Activated CD4-positive, alpha-beta T cell treated with anti-CD3 and anti-CD28 coated beads for 36 hours (primary cell): ENCODE data around the gene PTPRR. TPM values are rescaled to one million over a fixed set of nuclear protein-coding genes. Genes with fewer than 3 reads are reported as not detected.

Source experiments
- ATAC-seq: fragments of 200-7000 bp; cut with Tn5 transposase; one replicate; pipeline ENCODE4 v1.10.0; 2021; ENCODE audit warnings: mild to moderate bottlenecking, moderate library complexity
- CTCF ChIA-PET: fragments of 350-600 bp; sonication (Branson Sonifier 250); formaldehyde crosslinking; loops from one replicate; lab custom pipeline; 2021; ENCODE audit warnings: antibody characterized with exemption; lab: Charles Lee
- POLR2A ChIA-PET: fragments of 350-600 bp; sonication (Branson Sonifier 250); formaldehyde crosslinking; loops from one replicate; lab custom pipeline; 2021; ENCODE audit warnings: antibody characterized with exemption, inconsistent platforms; lab: Charles Lee
- DNase-seq: peaks from one replicate; pipeline ENCODE4 v3.0.0-alpha.2; 2020
- H3K27ac Mint-ChIP-seq: one replicate; pipeline ENCODE4 v1.8.0; 2021; ENCODE audit warnings: mixed read lengths
- H3K27me3 Mint-ChIP-seq: one replicate; pipeline ENCODE4 v1.8.0; 2021; ENCODE audit warnings: mixed read lengths
- H3K36me3 Mint-ChIP-seq: one replicate; pipeline ENCODE4 v1.8.0; 2021; ENCODE audit warnings: low read depth, mixed read lengths
- H3K4me1 Mint-ChIP-seq: one replicate; pipeline ENCODE4 v1.8.0; 2021; ENCODE audit warnings: mixed read lengths
- H3K4me3 Mint-ChIP-seq: one replicate; pipeline ENCODE4 v1.8.0; 2021; ENCODE audit warnings: mild to moderate bottlenecking, moderate library complexity, mixed read lengths
- H3K9me3 Mint-ChIP-seq: one replicate; pipeline ENCODE4 v1.8.0; 2021; ENCODE audit warnings: low read depth, mixed read lengths
- intact Hi-C, 2 experiments: fragments of 100-400 bp; cut with DNase I in 1 of 2; cut with micrococcal nuclease in 1 of 2; formaldehyde crosslinking; loops; one replicate each; pipeline versions ENCODE4 v1.14.2 to v1.15.1; 2022 to 2024; cut with DNase I, micrococcal nuclease
- total RNA-seq, 2 experiments: library from RNA; stranded (reverse); gene quantifications; one replicate each; pipeline ENCODE4 v1.2.3, GENCODE V29; 2021

Gene PTPRR
- total RNA-seq, 2 experiments from 2014 or later: not detected

DNA sequence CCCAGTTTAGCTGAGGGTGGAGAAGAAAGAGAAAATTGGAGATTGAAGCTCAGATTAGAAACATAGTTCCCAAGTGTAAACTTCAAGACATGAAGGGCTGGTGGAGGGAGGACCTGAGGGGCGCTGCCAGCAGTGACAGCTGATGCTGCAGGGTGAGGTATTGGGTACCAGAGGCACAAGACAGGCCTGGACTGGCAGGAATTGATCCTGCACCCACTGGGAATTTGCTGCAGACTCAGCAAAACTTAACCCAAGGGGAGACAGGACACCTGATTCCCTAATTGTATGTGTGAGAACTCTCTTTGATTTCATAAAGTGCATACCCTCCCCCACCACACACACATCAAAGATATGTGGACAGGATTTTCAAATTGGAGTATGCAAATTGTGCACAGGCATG is 11.6 kb downstream of the PTPRR start:
- no peak for ATAC-seq
- Mint-ChIP-seq H3K4me1 (no peaks in the 10 kb centered on the region), H3K27me3 (no peaks in the 10 kb centered on the region), H3K36me3 (no peaks in the 10 kb centered on the region), H3K27ac (no peak overlapping the region), H3K4me3 (no peak overlapping the region), H3K9me3 (no peaks in the 10 kb centered on the region)
- DNase-seq: no peak
- intact Hi-C loops: no loop called here
- POLR2A ChIA-PET: no interaction called here
- CTCF ChIA-PET: no interaction called here

DNA sequence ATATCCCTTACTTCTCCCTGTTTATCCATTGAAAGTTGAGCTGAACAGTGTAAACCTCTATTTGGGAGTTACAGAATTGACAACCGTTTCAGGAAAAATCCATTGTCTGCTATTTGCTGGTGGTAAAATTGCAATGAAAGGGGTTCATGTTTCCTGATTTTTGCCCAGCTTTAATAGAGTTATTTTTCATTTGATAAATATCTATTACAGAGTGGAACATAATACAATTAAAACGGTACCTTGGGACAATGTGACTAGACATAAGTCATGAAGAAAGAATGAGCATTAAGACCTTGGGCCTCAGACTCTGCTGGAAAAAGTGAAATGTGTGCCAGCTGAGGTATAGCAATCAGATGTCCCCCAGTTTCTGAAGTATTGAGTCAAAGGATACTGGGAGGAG is 13.1 kb downstream of the PTPRR start:
- H3K27ac Mint-ChIP-seq: no peak overlapping the region
- no peak overlapping the region for H3K4me3 Mint-ChIP-seq
- no peaks in the 10 kb centered on the region for H3K4me1 Mint-ChIP-seq
- DNase-seq (no peak), ATAC-seq (no peak)
- H3K27me3 Mint-ChIP-seq: no peaks in the 10 kb centered on the region
- no peaks in the 10 kb centered on the region for H3K36me3 Mint-ChIP-seq
- ChIA-PET POLR2A (no interaction called here), CTCF (no interaction called here)
- no peaks in the 10 kb centered on the region for H3K9me3 Mint-ChIP-seq
- intact Hi-C loops: no loop called here

DNA sequence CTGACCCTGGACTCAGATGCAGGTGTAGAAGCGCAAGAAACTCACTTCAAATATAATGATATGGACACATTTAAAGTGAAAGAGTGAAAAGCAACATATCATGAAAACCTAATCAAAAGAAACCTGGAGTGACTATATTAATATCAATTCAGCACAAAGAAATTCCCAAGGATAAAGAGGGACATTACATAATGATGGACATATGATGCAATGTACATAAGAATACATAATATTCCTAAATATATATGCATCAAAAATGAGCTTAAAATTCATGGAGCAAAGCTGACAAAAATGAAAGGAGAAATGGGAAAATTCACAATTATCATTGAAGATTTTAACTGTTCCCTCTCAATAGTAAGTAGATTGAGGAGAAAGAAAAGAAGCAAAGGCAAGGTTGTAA is 24.6 kb downstream of the PTPRR start:
- H3K36me3 Mint-ChIP-seq: no peaks in the 10 kb centered on the region
- POLR2A ChIA-PET: no interaction called here
- no peaks in the 10 kb centered on the region for H3K4me1 Mint-ChIP-seq
- DNase-seq: no peak
- no peaks in the 10 kb centered on the region for H3K27me3 Mint-ChIP-seq
- CTCF ChIA-PET: no interaction called here
- no peak overlapping the region for H3K27ac Mint-ChIP-seq
- no peak overlapping the region for H3K4me3 Mint-ChIP-seq
- no peak for ATAC-seq
- H3K9me3 Mint-ChIP-seq: peaks cover 2% of the 10 kb centered on the region
- intact Hi-C loops: no loop called here

DNA sequence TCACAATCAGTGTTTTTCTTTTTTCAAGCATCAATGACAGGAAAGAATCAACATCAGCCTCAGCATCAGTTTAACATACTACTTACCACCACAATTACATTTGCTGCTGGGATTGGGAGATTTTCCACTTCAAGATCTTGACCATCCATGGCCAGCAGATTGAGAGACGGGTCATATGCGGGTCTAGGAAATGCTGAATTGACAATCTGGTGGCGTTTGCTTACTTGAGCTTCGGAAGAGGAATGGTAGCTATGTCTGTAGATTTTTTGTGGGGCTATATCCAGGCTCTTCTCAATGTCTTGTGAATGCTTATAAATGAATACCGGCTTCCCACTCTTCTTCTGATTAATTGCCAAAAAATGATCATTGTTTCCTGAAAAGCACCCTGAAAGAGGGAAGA is 27.9 kb downstream of the PTPRR start:
- no peak overlapping the region for H3K4me3 Mint-ChIP-seq
- no peaks in the 10 kb centered on the region for H3K27me3 Mint-ChIP-seq
- ATAC-seq (no peak), DNase-seq (no peak)
- CTCF ChIA-PET: no interaction called here
- H3K36me3 Mint-ChIP-seq: no peaks in the 10 kb centered on the region
- H3K27ac Mint-ChIP-seq: no peak overlapping the region
- no peaks in the 10 kb centered on the region for H3K4me1 Mint-ChIP-seq
- intact Hi-C loops: no loop called here
- H3K9me3 Mint-ChIP-seq: no peaks in the 10 kb centered on the region
- POLR2A ChIA-PET: no interaction called here

DNA sequence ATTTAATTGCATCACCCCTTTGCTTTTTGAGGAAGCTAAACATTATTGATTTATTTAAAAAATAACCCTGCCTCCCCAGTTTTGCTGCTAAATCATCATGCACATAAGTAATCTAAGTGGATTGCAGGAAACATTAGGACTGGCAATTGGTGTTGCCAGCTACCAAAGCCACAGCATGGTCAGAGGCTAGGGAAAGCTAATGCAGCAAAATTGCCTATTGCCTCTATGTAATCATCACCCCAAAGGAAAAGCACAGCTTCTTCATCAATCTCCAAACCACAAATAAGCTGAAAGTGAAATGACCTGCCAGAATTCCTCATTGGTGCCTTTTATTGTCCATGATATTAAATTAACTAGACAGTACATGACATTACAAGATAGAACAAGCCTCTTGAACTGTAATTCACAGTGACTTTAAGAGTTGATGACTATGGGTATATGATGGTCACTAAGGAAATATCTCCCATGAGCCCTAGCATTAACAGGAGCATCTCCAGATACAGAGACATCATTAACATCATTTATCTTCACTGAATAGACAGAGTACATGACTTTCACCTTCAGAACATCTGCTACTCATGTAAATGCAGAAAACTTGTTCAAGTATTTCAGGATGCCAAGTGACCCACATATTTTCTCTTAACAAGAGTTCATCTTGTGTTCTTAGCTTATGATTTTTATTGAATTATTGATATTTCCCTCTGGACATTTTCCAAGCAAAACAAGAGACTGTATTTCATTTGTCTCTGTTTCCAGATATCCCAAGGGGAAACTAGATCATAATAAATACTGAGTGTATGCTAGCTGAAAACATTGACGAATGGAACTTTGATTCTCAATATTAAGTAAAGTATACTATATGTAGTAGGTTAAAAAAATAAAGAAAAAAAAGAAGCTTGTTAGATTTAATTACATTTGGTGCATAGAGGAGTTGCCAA is 29.4 kb downstream of the PTPRR start:
- H3K36me3 Mint-ChIP-seq: no peaks in the 10 kb centered on the region
- intact Hi-C loops: no loop called here
- DNase-seq (no peak), ATAC-seq (no peak)
- no peak overlapping the region for H3K27ac Mint-ChIP-seq
- no peak overlapping the region for H3K4me3 Mint-ChIP-seq
- no peaks in the 10 kb centered on the region for H3K27me3 Mint-ChIP-seq
- CTCF ChIA-PET: no interaction called here
- POLR2A ChIA-PET: no interaction called here
- no peaks in the 10 kb centered on the region for H3K4me1 Mint-ChIP-seq
- no peaks in the 10 kb centered on the region for H3K9me3 Mint-ChIP-seq

DNA sequence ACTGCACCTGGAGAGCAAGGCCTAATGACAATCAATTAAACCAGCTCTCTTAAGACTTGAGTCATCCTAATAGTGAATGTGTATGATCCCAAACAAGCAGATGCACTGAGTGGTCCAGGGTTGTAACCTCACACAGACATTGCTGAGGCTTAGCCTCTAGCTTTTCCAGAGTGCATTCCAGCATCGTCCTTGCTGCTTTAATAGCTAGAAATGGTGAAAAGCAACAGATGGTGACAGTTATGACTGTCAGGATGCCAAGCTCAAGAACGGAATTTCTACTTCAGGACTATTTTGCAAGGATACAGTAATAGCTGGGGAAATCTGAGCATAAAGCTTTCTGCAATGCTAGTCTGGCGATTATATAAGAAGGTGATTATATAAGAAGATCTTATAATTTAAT is 34.6 kb downstream of the PTPRR start:
- Mint-ChIP-seq H3K27me3 (no peaks in the 10 kb centered on the region), H3K4me3 (no peak overlapping the region), H3K4me1 (no peaks in the 10 kb centered on the region), H3K27ac (no peak overlapping the region), H3K36me3 (no peaks in the 10 kb centered on the region), H3K9me3 (no peaks in the 10 kb centered on the region)
- DNase-seq: no peak
- ChIA-PET CTCF (interaction anchor here (0.6 kb wide), 1 partner anchor 1007 kb away, joined by 3 read pairs; no protein-coding TSS in a partner anchor), POLR2A (no interaction called here)
- no peak for ATAC-seq
- intact Hi-C loops: no loop called here

DNA sequence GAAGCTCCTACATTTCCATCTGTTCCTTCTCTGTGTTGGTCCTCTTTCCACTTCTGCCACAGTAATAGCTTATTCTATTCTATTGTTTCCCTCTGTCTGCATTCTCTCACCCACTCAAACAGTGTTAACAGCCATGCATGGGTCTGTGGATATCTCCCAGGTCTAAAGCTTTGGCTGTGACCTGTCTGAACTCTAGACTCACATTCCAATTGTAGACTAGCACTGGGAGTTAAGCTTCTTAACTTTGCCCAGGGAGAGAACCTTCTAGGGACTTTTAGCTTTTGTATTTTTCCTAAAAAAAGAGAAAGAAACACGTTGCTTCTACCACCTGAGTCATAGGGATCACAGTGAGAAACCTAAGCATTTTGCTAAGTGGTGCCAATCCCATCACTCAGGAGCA is 36.7 kb downstream of the PTPRR start:
- Mint-ChIP-seq H3K27me3 (no peaks in the 10 kb centered on the region), H3K4me1 (no peaks in the 10 kb centered on the region), H3K36me3 (no peaks in the 10 kb centered on the region), H3K27ac (no peak overlapping the region), H3K4me3 (no peak overlapping the region), H3K9me3 (no peaks in the 10 kb centered on the region)
- ChIA-PET CTCF (no interaction called here), POLR2A (no interaction called here)
- no peak for DNase-seq
- intact Hi-C loops: no loop called here
- ATAC-seq: no peak

DNA sequence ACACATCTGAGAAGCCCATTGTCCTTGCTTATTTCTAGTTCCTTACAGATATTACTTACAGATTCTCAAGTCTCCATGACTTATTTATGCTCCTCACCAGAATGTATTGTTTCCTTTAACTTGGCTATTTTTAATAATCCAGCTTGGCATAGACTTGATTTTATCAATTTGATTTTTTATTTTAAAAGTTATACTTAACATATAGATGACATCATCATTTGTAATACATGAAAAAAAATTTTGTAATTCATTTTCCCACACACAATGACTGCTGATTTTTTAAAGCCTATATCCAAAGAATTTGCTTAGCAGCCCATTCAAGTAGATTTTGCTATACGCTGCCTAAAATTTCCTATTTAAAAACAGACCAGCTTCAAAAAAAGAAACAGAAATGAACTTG is 39.8 kb downstream of the PTPRR start:
- H3K27me3 Mint-ChIP-seq: no peaks in the 10 kb centered on the region
- intact Hi-C loops: no loop called here
- no peak overlapping the region for H3K4me3 Mint-ChIP-seq
- H3K27ac Mint-ChIP-seq: no peak overlapping the region
- no peaks in the 10 kb centered on the region for H3K36me3 Mint-ChIP-seq
- H3K4me1 Mint-ChIP-seq: no peaks in the 10 kb centered on the region
- CTCF ChIA-PET: no interaction called here
- no peak for DNase-seq
- POLR2A ChIA-PET: no interaction called here
- peaks cover 8% of the 10 kb centered on the region for H3K9me3 Mint-ChIP-seq
- ATAC-seq: no peak

DNA sequence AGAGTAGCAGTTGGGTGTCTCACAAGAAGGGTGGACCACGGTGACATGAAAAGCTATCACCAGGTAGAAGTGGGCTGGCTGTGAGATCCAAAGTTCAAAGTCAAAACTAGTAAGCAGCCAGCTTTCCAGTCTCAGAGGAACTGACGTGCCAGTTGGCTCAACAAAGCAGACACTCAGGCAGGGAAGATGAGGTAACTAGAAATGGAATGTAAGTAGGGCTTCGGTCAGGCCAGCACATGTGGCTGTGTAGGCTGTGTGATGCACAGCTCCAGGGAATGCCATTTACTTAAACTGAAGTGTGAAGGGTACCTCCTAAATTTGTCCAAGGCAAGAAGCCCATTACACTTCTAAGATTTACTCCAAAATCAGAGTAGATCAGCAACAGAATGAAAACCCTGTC is 43.6 kb downstream of the PTPRR start:
- H3K4me1 Mint-ChIP-seq: no peaks in the 10 kb centered on the region
- H3K27ac Mint-ChIP-seq: no peak overlapping the region
- H3K36me3 Mint-ChIP-seq: no peaks in the 10 kb centered on the region
- peaks cover 8% of the 10 kb centered on the region for H3K9me3 Mint-ChIP-seq
- intact Hi-C loops: no loop called here
- ChIA-PET POLR2A (no interaction called here), CTCF (interaction anchor here (0.6 kb wide), 1 partner anchor 514 kb away, joined by 3 read pairs; no protein-coding TSS in a partner anchor)
- H3K4me3 Mint-ChIP-seq: no peak overlapping the region
- DNase-seq (no peak), ATAC-seq (no peak)
- H3K27me3 Mint-ChIP-seq: no peaks in the 10 kb centered on the region

DNA sequence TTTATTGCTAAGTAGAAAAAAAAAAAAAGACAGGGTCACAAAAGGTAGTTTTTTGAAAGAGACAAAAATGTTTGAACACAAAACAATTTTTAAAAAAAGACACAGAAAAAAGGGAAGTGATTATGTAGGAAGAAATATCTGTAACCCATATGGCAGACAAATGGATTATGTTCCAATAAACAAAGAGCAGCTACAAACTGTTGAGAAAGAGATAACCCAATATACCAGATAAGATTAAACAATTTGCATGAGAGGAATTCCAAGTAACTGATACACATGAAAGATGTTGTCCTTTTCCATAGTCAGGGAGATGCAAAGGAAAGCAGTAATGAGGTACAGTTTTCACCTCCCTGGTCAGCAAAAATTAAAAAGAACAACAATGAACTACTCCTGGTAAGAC is 44.9 kb downstream of the PTPRR start:
- Mint-ChIP-seq H3K27me3 (no peaks in the 10 kb centered on the region), H3K36me3 (no peaks in the 10 kb centered on the region), H3K9me3 (peaks cover 8% of the 10 kb centered on the region), H3K27ac (no peak overlapping the region), H3K4me3 (no peak overlapping the region), H3K4me1 (no peaks in the 10 kb centered on the region)
- DNase-seq: no peak
- CTCF ChIA-PET: interaction anchor here (0.7 kb wide), 2 partner anchors 120 to 1036 kb away, joined by 4 read pairs; no protein-coding TSS in a partner anchor
- ATAC-seq: no peak
- POLR2A ChIA-PET: no interaction called here
- intact Hi-C loops: no loop called here

DNA sequence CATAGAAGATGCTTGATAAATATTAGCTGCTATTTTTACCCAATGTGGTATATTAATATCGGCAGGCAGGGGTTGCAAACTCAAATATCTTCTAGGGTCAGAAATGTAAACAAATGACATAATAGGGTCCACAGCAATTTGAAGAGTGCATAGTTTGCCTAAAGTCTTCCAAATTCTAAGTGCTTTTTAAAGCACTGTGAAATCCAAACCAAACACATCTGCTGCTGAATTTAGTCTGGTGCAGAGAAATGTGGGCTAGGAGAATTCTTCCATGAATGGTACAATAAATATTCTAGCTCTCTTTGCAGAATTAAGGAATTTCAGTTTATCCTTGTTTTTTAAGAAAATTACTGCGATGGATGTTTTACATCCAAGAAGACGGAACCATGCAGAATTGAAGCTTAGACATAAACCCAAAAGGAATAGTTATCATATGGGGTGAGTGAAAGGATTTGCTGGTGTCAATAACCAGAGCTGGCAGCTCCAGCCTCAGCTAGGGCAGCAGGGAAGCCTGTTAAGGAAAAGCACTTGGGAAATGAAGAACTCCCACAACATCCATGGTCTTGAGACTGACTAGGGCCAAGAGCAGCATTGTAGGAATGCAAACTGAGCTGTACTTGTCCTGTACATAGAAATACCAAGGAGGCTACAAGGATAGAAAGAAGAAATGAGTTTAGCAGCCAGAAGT is 65.5 kb downstream of the PTPRR start:
- ATAC-seq: no peak
- H3K4me3 Mint-ChIP-seq: no peak overlapping the region
- DNase-seq: no peak
- POLR2A ChIA-PET: no interaction called here
- no peak overlapping the region for H3K27ac Mint-ChIP-seq
- CTCF ChIA-PET: interaction anchor here (0.6 kb wide), 2 partner anchors 13 to 262 kb away, joined by 3 read pairs; no protein-coding TSS in a partner anchor
- H3K27me3 Mint-ChIP-seq: no peaks in the 10 kb centered on the region
- intact Hi-C loops: no loop called here
- H3K4me1 Mint-ChIP-seq: no peaks in the 10 kb centered on the region
- no peaks in the 10 kb centered on the region for H3K9me3 Mint-ChIP-seq
- no peaks in the 10 kb centered on the region for H3K36me3 Mint-ChIP-seq

DNA sequence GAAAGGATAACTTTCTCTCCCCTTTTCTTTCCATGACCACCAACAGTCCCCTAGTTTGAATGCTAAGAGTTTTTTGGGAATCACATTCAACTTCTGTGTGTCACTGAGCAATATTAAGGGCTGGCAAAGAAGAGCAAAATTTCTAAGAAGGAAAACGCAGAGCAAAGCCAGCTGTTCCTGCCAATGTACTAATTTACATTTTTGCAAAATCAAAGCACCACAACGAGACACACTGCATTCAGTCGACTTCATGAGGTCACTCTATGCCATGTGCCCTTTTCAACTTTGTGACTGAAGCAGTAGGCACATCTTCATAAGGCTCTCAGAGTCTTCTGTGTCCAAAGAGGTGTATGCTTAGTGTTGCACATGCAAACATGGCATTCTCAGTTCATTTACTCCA is 66.4 kb downstream of the PTPRR start:
- CTCF ChIA-PET: interaction anchor here (0.6 kb wide), 1 partner anchor 261 kb away, joined by 3 read pairs; no protein-coding TSS in a partner anchor
- POLR2A ChIA-PET: no interaction called here
- Mint-ChIP-seq H3K36me3 (no peaks in the 10 kb centered on the region), H3K4me1 (no peaks in the 10 kb centered on the region), H3K27ac (no peak overlapping the region), H3K27me3 (no peaks in the 10 kb centered on the region), H3K4me3 (no peak overlapping the region), H3K9me3 (no peaks in the 10 kb centered on the region)
- ATAC-seq (no peak), DNase-seq (no peak)
- intact Hi-C loops: no loop called here
